Smooth muscle cell (in vitro differentiated cells): ENCODE data around the gene SEMA7A. TPM values are rescaled to one million over a fixed set of nuclear protein-coding genes. Genes with fewer than 3 reads are reported as not detected.

Source experiments
- DNase-seq: peaks from one replicate; lab custom pipeline; 2025; ENCODE audit not compliant: unreplicated experiment; lab: John Stamatoyannopoulos, UW
- H2AFZ ChIP-seq: fragments of 200-600 bp; sonication (generic); 2 replicates; pipeline ENCODE4 v1.6.0; 2016; ENCODE audit warnings: antibody characterized with exemption, low read depth, mild to moderate bottlenecking
- H3F3A ChIP-seq: fragments of 200-600 bp; sonication (generic); 2 replicates; pipeline ENCODE4 v1.6.0; 2017; ENCODE audit warnings: antibody characterized with exemption, low read depth
- H3K27ac ChIP-seq: fragments of 200-600 bp; sonication (generic); 2 replicates; pipeline ENCODE4 v1.5.1; 2016; ENCODE audit warnings: low read depth, mild to moderate bottlenecking
- H3K27me3 ChIP-seq: fragments of 200-600 bp; sonication (generic); 2 replicates; pipeline ENCODE4 v1.6.1; 2016; ENCODE audit warnings: low read depth, mild to moderate bottlenecking
- H3K36me3 ChIP-seq: fragments of 200-600 bp; sonication (generic); 2 replicates; pipeline ENCODE4 v1.5.1; 2016; ENCODE audit warnings: low read depth
- H3K4me1 ChIP-seq: fragments of 200-600 bp; sonication (generic); 2 replicates; pipeline ENCODE4 v1.5.1; 2016; ENCODE audit warnings: low read depth
- H3K4me2 ChIP-seq: fragments of 200-600 bp; sonication (generic); 2 replicates; pipeline ENCODE4 v1.6.0; 2016; ENCODE audit warnings: mild to moderate bottlenecking
- H3K4me3 ChIP-seq: fragments of 200-600 bp; sonication (generic); 2 replicates; pipeline ENCODE4 v1.5.1; 2016; ENCODE audit warnings: mild to moderate bottlenecking
- H3K79me2 ChIP-seq: fragments of 200-600 bp; sonication (generic); 2 replicates; pipeline ENCODE4 v1.6.0; 2016; ENCODE audit warnings: low read depth, mild to moderate bottlenecking
- H3K9ac ChIP-seq: fragments of 200-600 bp; sonication (generic); 2 replicates; pipeline ENCODE4 v1.6.0; 2016; ENCODE audit warnings: low read depth
- H3K9me3 ChIP-seq: fragments of 200-600 bp; sonication (generic); replicated peaks from 2 replicates; pipeline ENCODE4 v1.5.1; 2016; ENCODE audit warnings: low read depth
- H4K20me1 ChIP-seq: fragments of 200-600 bp; sonication (generic); 2 replicates; pipeline ENCODE4 v1.6.0; 2016; ENCODE audit warnings: low read depth
- WGBS: methylation state at CpG from one replicate; pipeline ENCODE4 v1.1.7; 2016; ENCODE audit warnings: low lambda C conversion rate; 5-methylcytosine and 5-hydroxymethylcytosine counted together
- polyA plus RNA-seq: library from polyadenylated mRNA; unstranded; fragments of >200 nt; fragmentation: Nextera tagmentation; extraction: Ambion mirVana; gene quantifications from 2 replicates; pipeline ENCODE4 v1.2.1, GENCODE V29; 2016
- total RNA-seq: library from RNA; depleted of rRNA; stranded (reverse); fragments of >200 nt; gene quantifications from 2 replicates; pipeline ENCODE4 v1.2.3, GENCODE V29; 2014
- TF ChIP-seq, protein P1 (sequence below): fragments of 200-600 bp; sonication (generic); IDR thresholded peaks from 2 replicates; pipeline ENCODE4 v1.5.1; 2017; ENCODE audit warnings: borderline replicate concordance, mild to moderate bottlenecking, antibody characterized with exemption; ENCODE audit not compliant: insufficient read depth, poor library complexity, severe bottlenecking

Gene SEMA7A
- total and polyA plus RNA-seq, 2 experiments from 2014 or later: 9.3 to 44.5 TPM

DNA sequence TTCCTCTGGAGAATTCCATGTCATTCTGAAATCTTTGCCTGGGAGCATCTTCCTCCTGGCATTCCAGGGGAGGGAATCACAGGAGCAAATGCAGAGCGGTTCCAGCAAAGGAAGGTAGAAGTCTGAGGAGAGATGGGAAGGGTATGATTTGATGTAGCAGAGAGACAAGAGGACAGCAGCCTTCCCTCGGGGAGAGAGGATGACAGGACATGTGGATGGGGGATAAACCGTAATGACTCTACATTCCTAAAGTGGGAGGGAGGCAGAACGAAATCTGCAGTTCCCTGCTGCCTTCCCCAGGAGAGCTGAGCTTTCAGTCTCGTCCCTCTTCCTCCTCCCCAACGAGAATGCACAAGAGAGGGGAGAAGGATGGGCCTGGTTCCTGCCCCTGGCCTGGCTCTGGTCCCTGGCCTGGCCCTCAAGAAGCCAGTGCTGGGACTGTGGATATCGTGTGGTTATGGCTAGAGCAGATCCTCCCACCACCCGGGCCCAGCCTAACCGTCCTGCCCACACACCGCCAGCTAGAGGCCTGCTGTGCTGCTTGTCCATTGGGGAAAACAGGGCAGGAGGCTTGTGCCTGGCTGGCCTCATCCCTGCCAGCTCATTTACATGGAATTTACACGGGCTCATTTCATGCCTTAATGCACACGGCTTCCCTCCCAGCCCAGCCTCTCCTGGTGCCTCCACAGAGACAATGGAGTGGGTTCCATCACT, 26.6 kb downstream of the SEMA7A start:
- H2AFZ ChIP-seq: no peak overlapping the region
- TF ChIP-seq, protein P1, sequence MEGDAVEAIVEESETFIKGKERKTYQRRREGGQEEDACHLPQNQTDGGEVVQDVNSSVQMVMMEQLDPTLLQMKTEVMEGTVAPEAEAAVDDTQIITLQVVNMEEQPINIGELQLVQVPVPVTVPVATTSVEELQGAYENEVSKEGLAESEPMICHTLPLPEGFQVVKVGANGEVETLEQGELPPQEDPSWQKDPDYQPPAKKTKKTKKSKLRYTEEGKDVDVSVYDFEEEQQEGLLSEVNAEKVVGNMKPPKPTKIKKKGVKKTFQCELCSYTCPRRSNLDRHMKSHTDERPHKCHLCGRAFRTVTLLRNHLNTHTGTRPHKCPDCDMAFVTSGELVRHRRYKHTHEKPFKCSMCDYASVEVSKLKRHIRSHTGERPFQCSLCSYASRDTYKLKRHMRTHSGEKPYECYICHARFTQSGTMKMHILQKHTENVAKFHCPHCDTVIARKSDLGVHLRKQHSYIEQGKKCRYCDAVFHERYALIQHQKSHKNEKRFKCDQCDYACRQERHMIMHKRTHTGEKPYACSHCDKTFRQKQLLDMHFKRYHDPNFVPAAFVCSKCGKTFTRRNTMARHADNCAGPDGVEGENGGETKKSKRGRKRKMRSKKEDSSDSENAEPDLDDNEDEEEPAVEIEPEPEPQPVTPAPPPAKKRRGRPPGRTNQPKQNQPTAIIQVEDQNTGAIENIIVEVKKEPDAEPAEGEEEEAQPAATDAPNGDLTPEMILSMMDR: no peak

DNA sequence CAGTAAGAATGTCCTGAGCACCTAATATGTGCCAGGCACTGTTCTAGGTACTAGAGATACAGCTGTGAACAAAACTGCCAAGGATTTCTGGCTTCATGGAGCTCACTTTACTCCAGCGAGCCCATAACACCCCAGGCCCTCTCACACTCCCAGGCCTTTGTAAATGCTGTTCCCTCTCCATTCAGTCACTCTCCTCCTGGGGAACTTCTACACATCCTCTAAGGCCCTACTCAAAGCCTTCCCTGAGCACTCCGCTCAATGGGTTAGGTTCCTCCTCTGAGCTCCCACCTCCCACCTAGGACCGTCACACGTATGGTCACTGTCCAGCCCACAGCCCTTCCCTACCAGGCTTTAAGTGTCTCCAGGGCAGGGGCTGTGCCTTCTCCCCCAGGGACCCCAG, 27.2 kb downstream of the SEMA7A start:
- Histone ChIP-seq H2AFZ (no peak overlapping the region), H3K27me3 (no peaks in the 10 kb centered on the region), H3K4me2 (peak overlapping the region; percentile 75), H3F3A (peaks cover 23% of the 10 kb centered on the region), H3K4me1 (peaks cover 19% of the 10 kb centered on the region), H3K36me3 (no peaks in the 10 kb centered on the region), H3K9ac (peak overlapping the region; percentile 54), H3K27ac (peak overlapping the region; percentile 85), H3K4me3 (no peak overlapping the region), H3K79me2 (no peaks in the 10 kb centered on the region), H3K9me3 (no peaks in the 10 kb centered on the region), H4K20me1 (no peaks in the 10 kb centered on the region)
- TF ChIP-seq, protein P1: no peak
- no peak for DNase-seq
- 91% methylated on average over 4 of the region's 4 CpGs for WGBS

More for the DNA sequence above, 26.6 kb downstream of the SEMA7A start:
- no peaks in the 10 kb centered on the region for H3K27me3 ChIP-seq
- peaks cover 19% of the 10 kb centered on the region for H3K4me1 ChIP-seq
- peak overlapping the region; percentile 85 for H3K27ac ChIP-seq
- H3F3A ChIP-seq: peaks cover 23% of the 10 kb centered on the region
- peak overlapping the region; percentile 54 for H3K9ac ChIP-seq
- no peaks in the 10 kb centered on the region for H3K9me3 ChIP-seq
- H3K4me3 ChIP-seq: no peak overlapping the region
- H3K36me3 ChIP-seq: no peaks in the 10 kb centered on the region
- peak; percentile 48 for DNase-seq
- no peaks in the 10 kb centered on the region for H4K20me1 ChIP-seq
- no peaks in the 10 kb centered on the region for H3K79me2 ChIP-seq
- WGBS: 4% methylated on average over 12 of the region's 12 CpGs
- H3K4me2 ChIP-seq: peak overlapping the region; percentile 75

DNA sequence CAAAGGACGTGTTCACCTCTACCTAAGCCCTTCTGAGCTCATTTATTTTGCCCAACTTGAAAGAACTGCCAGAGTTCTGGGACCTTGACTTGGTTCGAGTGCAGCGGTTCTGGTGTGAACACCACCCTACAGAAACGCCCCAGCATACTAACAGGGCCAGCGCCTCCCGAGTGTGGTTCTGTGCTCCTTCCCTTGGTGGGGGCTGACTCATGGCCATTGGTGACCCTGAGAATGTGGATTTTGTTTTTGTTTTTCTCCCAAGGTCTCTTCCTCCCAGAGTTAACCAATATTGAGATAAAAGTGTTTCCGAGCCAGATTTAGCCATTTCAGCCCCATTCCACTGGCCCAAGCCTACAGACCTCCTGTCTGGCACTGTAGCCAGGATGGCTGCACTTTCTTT, 27.9 kb downstream of the SEMA7A start:
- Histone ChIP-seq H3K4me2 (peak overlapping the region; percentile 75), H3K79me2 (no peaks in the 10 kb centered on the region), H4K20me1 (no peaks in the 10 kb centered on the region), H2AFZ (no peak overlapping the region), H3K9ac (no peak overlapping the region), H3K27ac (peak overlapping the region; percentile 85), H3F3A (peaks cover 23% of the 10 kb centered on the region), H3K27me3 (no peaks in the 10 kb centered on the region), H3K36me3 (no peaks in the 10 kb centered on the region), H3K9me3 (no peaks in the 10 kb centered on the region), H3K4me1 (peaks cover 19% of the 10 kb centered on the region), H3K4me3 (no peak overlapping the region)
- 64% methylated on average over 7 of the region's 7 CpGs for WGBS
- no peak for DNase-seq
- TF ChIP-seq, protein P1: no peak
